NCI-H2171 (cell line): ENCODE measurements around the gene HOXC11.
A peak's percentile ranks its signal among the peaks of the same experiment; 100 is the strongest.

Source experiments
- DNase-seq: peaks from one replicate; lab custom pipeline; 2025; lab: John Stamatoyannopoulos, UW

HOXC11 gene

GRCh38 chr12:53942467-53942997, 30.4 kb upstream of the HOXC11 start:
- DNase-seq, result no peak

DNA sequence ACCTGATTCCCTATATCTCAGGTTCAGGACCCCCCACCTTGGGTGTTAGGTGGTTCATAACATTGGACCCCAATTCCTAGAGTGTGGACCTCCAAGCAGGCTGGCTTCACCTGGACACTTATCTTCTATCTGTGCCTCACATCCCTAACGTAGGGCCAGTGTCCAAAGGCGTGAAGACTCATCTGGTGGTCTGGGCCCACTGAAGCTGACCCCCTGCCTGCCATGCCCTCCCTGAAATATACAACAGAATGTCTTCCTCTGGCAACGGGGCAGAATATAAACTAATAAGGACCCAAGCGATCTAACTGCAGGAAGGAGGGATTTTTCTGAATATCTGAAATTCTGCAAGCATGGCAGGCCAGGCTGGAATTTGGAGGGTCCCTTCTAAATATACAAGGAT, 28.7 kb upstream of the HOXC11 start:
- DNase-seq, result no peak

GRCh38 chr12:53944907-53945847, 27.7 kb upstream of the HOXC11 start:
- no peak for DNase-seq

DNA sequence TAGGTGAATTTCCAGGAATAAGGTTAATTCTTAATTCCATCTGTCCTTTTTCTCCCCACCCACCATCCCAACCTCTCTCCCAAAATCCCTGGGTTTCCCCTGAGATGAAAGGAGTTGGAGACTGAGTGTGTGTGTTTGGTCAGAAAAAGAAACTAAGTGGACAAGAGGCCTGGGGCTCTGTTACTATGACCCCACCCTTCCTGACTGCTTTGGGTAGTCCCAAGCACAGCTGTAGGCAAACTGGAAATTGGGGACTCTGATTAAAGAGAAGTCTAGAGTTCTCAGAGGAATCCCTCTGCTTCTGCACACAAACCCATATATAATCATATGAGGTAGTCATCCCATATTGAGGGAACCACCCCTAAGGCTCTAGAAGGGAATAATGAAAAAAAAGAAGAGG, 25.2 kb upstream of the HOXC11 start:
- DNase-seq, result no peak

DNA sequence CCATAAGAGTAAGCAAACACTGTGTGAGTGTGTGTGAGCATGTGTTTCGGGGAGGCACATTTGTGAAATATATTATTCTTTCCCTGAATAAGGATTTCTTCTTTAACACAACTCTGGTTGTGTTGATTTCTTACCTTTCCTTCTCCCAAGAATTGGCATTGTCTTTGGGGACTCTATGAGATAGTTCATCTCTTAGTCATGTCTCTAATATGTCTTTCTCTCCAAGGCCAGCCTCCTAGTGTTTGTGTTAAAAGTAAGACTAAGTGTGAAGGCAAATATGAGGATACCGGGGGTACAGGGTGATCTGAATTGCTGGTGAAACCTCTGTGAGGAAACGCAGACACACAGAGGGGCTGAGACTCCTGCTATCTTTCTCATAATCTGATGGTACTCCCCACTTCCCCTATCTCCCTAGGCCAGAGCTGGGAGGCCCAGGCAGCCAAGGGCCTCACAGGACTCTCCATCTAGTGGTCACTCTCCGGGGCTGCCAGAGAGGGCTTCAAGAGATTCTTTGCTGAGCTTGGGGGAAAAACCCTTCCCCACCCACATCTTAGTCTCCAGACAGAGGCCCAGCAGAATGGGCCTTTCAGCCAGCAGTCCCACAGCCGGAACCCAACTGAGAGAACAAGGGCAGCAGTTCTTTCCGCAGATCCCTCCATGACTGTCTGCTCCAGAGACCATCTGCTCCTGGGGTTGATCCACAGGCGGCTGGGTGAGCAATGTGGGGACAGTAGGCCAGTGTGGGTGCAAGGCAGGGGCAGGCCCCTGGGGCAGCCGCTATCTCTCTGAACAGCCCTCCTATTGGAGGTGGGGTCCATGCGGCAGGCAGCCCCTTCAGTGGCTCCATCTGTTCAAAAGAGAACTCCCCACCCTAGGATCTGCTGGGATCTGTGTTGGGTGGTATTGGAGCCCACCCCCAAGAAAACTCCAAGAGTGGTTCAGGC, 24.0 kb upstream of the HOXC11 start:
- DNase-seq, result no peak

- peak; percentile 3 for DNase-seq
These were observed 23.1 kb upstream of the HOXC11 start for GRCh38 chr12:53949631-53950436.

DNA sequence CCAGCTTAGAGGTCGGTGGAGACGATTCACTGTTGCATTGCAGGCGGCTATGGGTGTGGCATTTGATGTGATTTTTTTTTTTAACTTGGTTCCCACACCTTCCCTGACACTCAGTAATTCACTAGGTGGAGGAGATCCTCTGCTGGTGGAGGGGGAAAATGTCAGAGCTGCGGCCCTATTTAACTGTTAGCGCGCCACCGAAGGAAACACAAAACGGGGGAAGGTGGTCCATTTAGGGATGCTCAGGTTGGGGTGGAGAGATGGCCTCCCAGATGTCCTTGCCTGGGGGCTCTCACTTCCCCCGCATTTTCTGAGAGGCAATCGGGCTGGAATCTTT, 22.5 kb upstream of the HOXC11 start:
- no peak for DNase-seq

- DNase-seq, result no peak
These were observed 21.9 kb upstream of the HOXC11 start for GRCh38 chr12:53950789-53951576.

DNA sequence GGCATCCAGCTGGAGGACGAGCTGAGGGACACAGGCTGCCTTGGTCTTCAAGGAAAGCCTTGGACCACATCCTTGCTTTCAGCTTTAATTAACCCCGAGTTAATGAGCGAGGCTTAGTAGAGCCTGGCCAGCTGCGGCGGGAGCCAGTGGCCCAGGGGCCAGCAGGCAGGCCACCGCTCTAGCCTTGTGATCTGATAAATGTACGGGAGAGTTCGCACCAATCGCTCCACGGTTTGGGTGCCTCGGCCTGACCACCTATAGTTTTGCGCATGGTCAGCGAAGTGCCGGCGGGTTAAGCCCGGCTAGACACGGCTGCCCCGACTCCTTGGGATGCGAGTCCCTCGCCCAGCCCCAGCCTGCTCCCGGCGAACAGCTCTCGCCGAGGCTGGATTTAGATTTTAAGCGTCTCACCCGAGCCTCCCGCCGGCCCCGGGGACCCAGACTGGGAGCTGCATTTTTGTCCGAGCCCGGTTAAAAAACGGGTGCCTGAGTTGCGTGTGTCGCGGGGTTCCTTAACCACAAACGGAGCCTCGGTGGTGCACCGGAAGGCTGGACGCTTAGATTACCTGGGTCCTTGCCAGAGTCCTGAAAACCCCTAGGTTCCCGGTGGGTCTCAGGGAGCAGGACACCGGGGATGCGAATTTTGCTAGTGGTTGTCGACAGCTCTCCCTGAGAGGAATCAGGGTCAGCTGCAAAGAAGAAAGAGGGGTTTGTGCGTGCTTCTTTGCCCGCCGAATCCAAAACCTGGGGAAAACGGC, 21.2 kb upstream of the HOXC11 start:
- no peak for DNase-seq

DNA sequence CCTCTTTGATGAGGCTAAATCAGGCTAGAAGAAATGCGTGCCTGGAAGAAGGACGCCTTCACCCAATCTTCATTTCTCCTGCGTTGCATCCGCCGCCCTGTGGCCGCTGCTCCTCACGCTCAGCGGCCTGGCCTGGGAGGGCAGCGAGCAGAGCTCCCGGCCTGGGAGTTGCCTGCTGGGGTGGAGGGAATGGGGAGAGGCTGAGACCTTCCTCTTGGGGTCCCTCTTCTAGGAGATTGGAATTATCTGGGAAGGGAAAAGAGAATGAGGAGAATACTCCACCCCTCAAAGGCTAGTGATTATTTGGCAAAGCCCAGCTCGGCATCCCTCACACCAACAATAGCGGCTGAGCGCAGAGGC, 20.6 kb upstream of the HOXC11 start:
- DNase-seq, result no peak

- DNase-seq, result no peak
These were observed 19.8 kb upstream of the HOXC11 start for GRCh38 chr12:53952871-53953734.

DNA sequence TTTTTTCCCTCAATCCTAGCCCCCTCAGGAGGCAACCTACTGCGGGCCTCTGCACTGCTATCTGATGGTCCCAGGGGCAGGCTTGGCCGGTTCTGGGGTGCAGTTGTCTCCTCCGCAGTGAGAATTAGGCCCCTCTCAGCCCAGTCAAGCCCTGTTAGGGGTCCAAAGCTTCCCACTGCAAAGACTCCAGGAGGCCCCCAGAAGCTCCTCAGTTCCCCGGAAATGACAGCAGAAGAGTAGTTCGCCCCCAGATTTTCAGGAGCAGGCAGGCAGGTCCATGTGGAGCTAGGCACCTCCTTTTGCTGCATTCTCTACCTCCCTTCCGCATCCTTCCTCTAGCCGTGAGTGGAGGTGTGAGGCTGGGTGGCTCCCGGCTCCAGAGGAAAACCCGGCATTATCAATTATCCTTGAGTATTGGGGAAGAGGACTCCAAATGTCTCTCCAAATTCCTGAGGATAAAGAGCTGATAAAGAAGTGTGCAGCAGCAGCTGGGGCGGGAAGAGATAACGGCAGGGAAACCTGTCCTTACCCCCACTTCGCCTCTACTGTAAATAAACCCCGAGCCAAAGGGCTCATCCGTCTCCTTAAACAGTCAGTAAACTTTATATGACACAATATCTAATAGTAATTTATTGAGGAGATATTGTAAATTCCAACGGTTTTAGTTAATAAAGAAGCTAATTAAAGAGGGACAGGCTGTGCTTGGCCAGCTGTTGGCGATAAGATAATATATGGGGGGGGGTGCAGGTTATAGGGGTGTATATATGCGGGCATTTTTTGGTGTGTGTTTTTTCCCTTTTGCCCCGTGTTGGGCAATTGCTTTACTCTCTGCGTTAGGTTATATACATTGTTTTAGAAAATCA, 18.9 kb upstream of the HOXC11 start:
- DNase-seq, result no peak

DNA sequence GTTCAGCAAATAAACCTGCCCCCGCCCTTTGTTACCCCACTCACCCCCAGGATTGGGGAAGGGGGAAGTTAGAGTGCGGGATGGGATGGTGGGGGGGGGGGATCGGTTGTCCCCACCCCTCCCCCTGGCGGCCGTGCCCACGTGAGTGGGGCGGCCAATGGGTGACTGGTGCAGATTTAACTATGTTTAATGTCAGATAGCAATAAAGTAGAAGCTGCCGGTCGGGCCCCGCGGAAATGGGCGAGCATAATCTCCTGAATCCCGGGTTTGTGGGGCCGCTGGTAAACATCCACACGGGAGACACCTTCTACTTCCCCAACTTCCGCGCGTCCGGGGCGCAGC, 18.3 kb upstream of the HOXC11 start, which contains the start of gene HOXC12:
TSS of gene HOXC12 (plus strand) at position 210 of the 342 bp plus-strand sequence. CDS start at position 237, 27 bp downstream.
- DNase-seq, result no peak

- no peak for DNase-seq
These were observed 17.7 kb upstream of the HOXC11 start for GRCh38 chr12:53955036-53955775.

GRCh38 chr12:53955776-53956250, 17.1 kb upstream of the HOXC11 start:
- no peak for DNase-seq

- DNase-seq, result no peak
These were observed 16.6 kb upstream of the HOXC11 start for GRCh38 chr12:53956251-53956887.
